Activated CD8-positive, alpha-beta memory T cell treated with anti-CD3 and anti-CD28 coated beads, Interleukin-2, amount 50 U/mL, for 48 hours (primary cell): ENCODE data around the gene WDR90.
A peak's percentile ranks its signal among the peaks of the same experiment; 100 is the strongest.
"Not testable (repeated sequence)": the region's sequence is repeated elsewhere in the genome, so short reads cannot be mapped to it uniquely, and the experiment has no call there.

Source experiments
- DNase-seq: peaks from one replicate; pipeline ENCODE4 v3.0.0-alpha.2; 2020

WDR90 gene

GRCh38 chr16:677316-678190 lies 28.4 kb downstream of the WDR90 start:
- no peak for DNase-seq

GRCh38 chr16:678209-678857 lies 29.2 kb downstream of the WDR90 start:
- no peak for DNase-seq

- DNase-seq, result peak; percentile 84
Measured at GRCh38 chr16:678858-679813, 30.0 kb downstream of the WDR90 start.

- peak; percentile 97 for DNase-seq
Measured at GRCh38 chr16:679814-680624, 30.9 kb downstream of the WDR90 start, which contains the start of gene STUB1. Gene STUB1 (plus strand): TSS chr16:680410. CDS start chr16:680526, 116 bp downstream.

- DNase-seq, result no peak
Measured at GRCh38 chr16:680625-680945, 31.4 kb downstream of the WDR90 start.

- DNase-seq, result no peak
Measured at GRCh38 chr16:680967-681745, 32.0 kb downstream of the WDR90 start.

GRCh38 chr16:681746-682427 lies 32.7 kb downstream of the WDR90 start:
- no peak for DNase-seq

- no peak for DNase-seq
Measured at GRCh38 chr16:682493-683395, 33.6 kb downstream of the WDR90 start.

GRCh38 chr16:683396-684070 lies 34.4 kb downstream of the WDR90 start:
- no peak for DNase-seq

GRCh38 chr16:684071-684794 lies 35.1 kb downstream of the WDR90 start, which contains the start of gene JMJD8:
Gene JMJD8 (minus strand): TSS chr16:684334. CDS start chr16:684319, 15 bp downstream.
- peak; percentile 98 for DNase-seq

- no peak for DNase-seq
Measured at GRCh38 chr16:684961-685696, 36.0 kb downstream of the WDR90 start.

- DNase-seq, result no peak
Measured at GRCh38 chr16:685967-686366, 36.8 kb downstream of the WDR90 start.

- no peak for DNase-seq
Measured at GRCh38 chr16:686459-687260, 37.5 kb downstream of the WDR90 start.

- no peak for DNase-seq
Measured at GRCh38 chr16:687499-687898, 38.3 kb downstream of the WDR90 start.

- DNase-seq, result no peak
Measured at GRCh38 chr16:689175-689897, 40.2 kb downstream of the WDR90 start.

GRCh38 chr16:691242-691641 lies 42.1 kb downstream of the WDR90 start:
- DNase-seq, result not testable (repeated sequence)
